Liver (tissue), 9 donors: ENCODE results near the gene THSD4. TPM values are rescaled to one million over a fixed set of nuclear protein-coding genes. Genes with fewer than 3 reads are reported as not detected.

ENCODE experiments used
- DNase-seq: peaks from one replicate; pipeline ENCODE4 v3.0.0-alpha.2; 2017; ENCODE audit warnings: low spot score
- H3K27ac ChIP-seq, 2 donors: one replicate each; pipeline ENCODE4 v1.7.0; 2013; ENCODE audit warnings: inconsistent platforms in 2 of 2, low read length in 2 of 2, control low read depth in 1 of 2, low read depth in 1 of 2, mild to moderate bottlenecking in 1 of 2
- H3K27me3 ChIP-seq, 4 donors: one replicate each; pipeline versions ENCODE4 v1.6.1 to v1.7.0; 2013; ENCODE audit warnings: low read length in 3 of 4, inconsistent platforms in 1 of 4, mild to moderate bottlenecking in 1 of 4, moderate library complexity in 1 of 4; ENCODE audit not compliant: control insufficient read depth in 4 of 4, insufficient read depth in 4 of 4
- H3K36me3 ChIP-seq, 4 donors: one replicate each; pipeline versions ENCODE4 v1.6.1 to v1.7.0; 2013; ENCODE audit warnings: low read length in 3 of 4, mild to moderate bottlenecking in 3 of 4, low read depth in 1 of 4, moderate library complexity in 1 of 4; ENCODE audit not compliant: control insufficient read depth in 4 of 4, insufficient read depth in 3 of 4
- H3K4me1 ChIP-seq, 4 donors: one replicate each; pipeline versions ENCODE4 v1.6.1 to v1.7.0; 2013; ENCODE audit warnings: low read length in 3 of 4, mild to moderate bottlenecking in 3 of 4, moderate library complexity in 1 of 4; ENCODE audit not compliant: control insufficient read depth in 4 of 4, insufficient read depth in 4 of 4
- H3K4me3 ChIP-seq, 3 donors: one replicate each; pipeline versions ENCODE4 v1.6.1 to v1.7.0; 2013; ENCODE audit warnings: low read length in 3 of 3, control low read depth in 1 of 3, low read depth in 1 of 3, mild to moderate bottlenecking in 1 of 3
- H3K9ac ChIP-seq, 2 donors: one replicate each; pipeline ENCODE4 v1.7.0; 2013; ENCODE audit warnings: low read length in 2 of 2, mild to moderate bottlenecking in 2 of 2, moderate library complexity in 2 of 2, control low read depth in 1 of 2, low read depth in 1 of 2
- H3K9me3 ChIP-seq, 4 donors: one replicate each; pipeline versions ENCODE4 v1.6.1 to v1.7.0; 2013; ENCODE audit warnings: low read length in 3 of 4; ENCODE audit not compliant: control insufficient read depth in 4 of 4
- CTCF ChIP-seq: fragments of 150-350 bp; IDR thresholded peaks from 2 replicates; pipeline ENCODE4 v1.5.1; 2017; ENCODE audit warnings: improper control_type of control experiment, low read depth, low read length; ENCODE audit not compliant: missing input control
- EGR1 ChIP-seq, 2 donors: IDR thresholded peaks; 2 replicates each; pipeline ENCODE4 v1.6.1; 2016 to 2018; ENCODE audit warnings: antibody characterized with exemption in 2 of 2, low read depth in 2 of 2
- FOXA1 ChIP-seq: IDR thresholded peaks from 2 replicates; pipeline ENCODE4 v1.6.1; 2016; ENCODE audit warnings: antibody characterized with exemption
- HNF4G ChIP-seq: IDR thresholded peaks from 2 replicates; pipeline ENCODE4 v1.6.1; 2016; ENCODE audit warnings: antibody characterized with exemption
- MAX ChIP-seq: IDR thresholded peaks from 2 replicates; pipeline ENCODE4 v1.6.1; 2016; ENCODE audit warnings: antibody characterized with exemption
- NR2F2 ChIP-seq: IDR thresholded peaks from 2 replicates; pipeline ENCODE4 v1.6.1; 2016; ENCODE audit warnings: antibody characterized with exemption
- RAD21 ChIP-seq, 2 donors: IDR thresholded peaks; 2 replicates each; pipeline ENCODE4 v1.6.1; 2016; ENCODE audit warnings: antibody characterized with exemption in 2 of 2, mild to moderate bottlenecking in 2 of 2
- REST ChIP-seq: IDR thresholded peaks from 2 replicates; pipeline ENCODE4 v1.6.1; 2016; ENCODE audit warnings: antibody characterized with exemption, mild to moderate bottlenecking
- RXRA ChIP-seq, 2 donors: IDR thresholded peaks; 2 replicates each; pipeline ENCODE4 v1.6.1; 2017 to 2018; ENCODE audit warnings: antibody characterized with exemption in 2 of 2, mild to moderate bottlenecking in 1 of 2
- SP1 ChIP-seq: IDR thresholded peaks from 2 replicates; pipeline ENCODE4 v1.6.1; 2018; ENCODE audit warnings: antibody characterized with exemption, mild to moderate bottlenecking
- TAF1 ChIP-seq: conservative IDR thresholded peaks from 2 replicates; pipeline ENCODE4 v1.6.1; 2016; ENCODE audit warnings: antibody characterized with exemption, mild to moderate bottlenecking
- YY1 ChIP-seq: IDR thresholded peaks from 2 replicates; pipeline ENCODE4 v1.6.1; 2016; ENCODE audit warnings: antibody characterized with exemption, mild to moderate bottlenecking
- WGBS: extraction: QIAGEN DNeasy Blood & Tissue Kit; methylation state at CpG from one replicate; pipeline ENCODE4 v1.1.7; 2013; 5-methylcytosine and 5-hydroxymethylcytosine counted together
- polyA plus RNA-seq, 2 donors: library from polyadenylated mRNA; stranded (reverse) in 1 of 2; unstranded in 1 of 2; fragments of 200-250 nt in 1 of 2; fragments of >200 nt in 1 of 2; fragmentation: Nextera tagmentation in 1 of 2; extraction: Ambion mirVana in 1 of 2; gene quantifications; one replicate each; pipeline versions ENCODE4 v1.2.1 to v1.2.3, GENCODE V29; 2013 to 2015
- total RNA-seq, 2 donors: library from RNA; depleted of rRNA; stranded (reverse); fragments of >200 nt; gene quantifications; one replicate each; pipeline ENCODE4 v1.2.3, GENCODE V29; 2014
- donor health status: healthy.
- donor health status: healthy.
- donor health status: healthy.
- donor health status: healthy.
- donor health status: healthy.

The THSD4 gene
- total and polyA plus RNA-seq, 4 donors: 0.23 to 11.5 (median 1.9) TPM

GRCh38 chr15:71333839-71334238 lies 218.6 kb downstream of the THSD4 start:
- H3K9ac ChIP-seq: no peak overlapping the region
- H3K27me3 ChIP-seq: no peaks in the 10 kb centered on the region
- H3K9me3 ChIP-seq: no peaks in the 10 kb centered on the region
- peaks cover 0 to 22% (median 15%) of the 10 kb centered on the region in 4 donors for H3K4me1 ChIP-seq
- no peak overlapping the region for H3K4me3 ChIP-seq
- H3K27ac ChIP-seq: no peak overlapping the region
- H3K36me3 ChIP-seq: peaks cover 0 to 2% (median 0%) of the 10 kb centered on the region in 4 donors
- 77% methylated on average over 3 of the region's 3 CpGs for WGBS
- TF ChIP-seq NR2F2 (peak; percentile 22), REST (no peak)
- no peak for DNase-seq

- WGBS: 95% methylated on average over 2 of the region's 2 CpGs
- DNase-seq: no peak
- Histone ChIP-seq H3K27me3 (no peaks in the 10 kb centered on the region), H3K4me1 (peaks cover 0 to 16% (median 11%) of the 10 kb centered on the region in 4 donors), H3K9ac (no peak overlapping the region), H3K4me3 (no peak overlapping the region), H3K9me3 (no peaks in the 10 kb centered on the region), H3K36me3 (peaks cover 0 to 2% (median 0%) of the 10 kb centered on the region in 4 donors), H3K27ac (no peak overlapping the region)
- TF ChIP-seq RAD21 (IDR thresholded peaks at IDR 0.05) (no peak), REST (no peak), FOXA1 (no peak), EGR1 (IDR thresholded peaks at IDR 0.05; ENCODE audit: low read depth in 2 of 2) (no peak), SP1 (no peak), HNF4G (no peak), RXRA (IDR thresholded peaks at IDR 0.05) (no peak)
Measured at GRCh38 chr15:71334434-71334833, 219.2 kb downstream of the THSD4 start.

- H3K27me3 ChIP-seq: no peaks in the 10 kb centered on the region
- TF ChIP-seq NR2F2 (no peak), TAF1 (no peak), MAX (no peak), CTCF (no peak), SP1 (no peak), REST (no peak), YY1 (no peak), FOXA1 (no peak), RXRA (IDR thresholded peaks at IDR 0.05) (no peak)
- H3K9ac ChIP-seq: no peak overlapping the region
- peaks cover 0 to 2% (median 0%) of the 10 kb centered on the region in 4 donors for H3K36me3 ChIP-seq
- peaks cover 0 to 14% (median 9%) of the 10 kb centered on the region in 4 donors for H3K4me1 ChIP-seq
- 90% methylated on average over 3 of the region's 3 CpGs for WGBS
- DNase-seq: no peak
- H3K4me3 ChIP-seq: no peak overlapping the region
- no peak overlapping the region for H3K27ac ChIP-seq
- H3K9me3 ChIP-seq: no peaks in the 10 kb centered on the region
Measured at GRCh38 chr15:71334873-71335272, 219.6 kb downstream of the THSD4 start.
